HG03196 (cell line): Measurements from ENCODE around the gene ZNF654.

Source experiments
- ATAC-seq: cut with Tn5 transposase; IDR thresholded peaks from one replicate; pipeline ENCODE4 v1.9.1; 2021; ENCODE audit not compliant: unreplicated experiment

ZNF654 gene

DNA sequence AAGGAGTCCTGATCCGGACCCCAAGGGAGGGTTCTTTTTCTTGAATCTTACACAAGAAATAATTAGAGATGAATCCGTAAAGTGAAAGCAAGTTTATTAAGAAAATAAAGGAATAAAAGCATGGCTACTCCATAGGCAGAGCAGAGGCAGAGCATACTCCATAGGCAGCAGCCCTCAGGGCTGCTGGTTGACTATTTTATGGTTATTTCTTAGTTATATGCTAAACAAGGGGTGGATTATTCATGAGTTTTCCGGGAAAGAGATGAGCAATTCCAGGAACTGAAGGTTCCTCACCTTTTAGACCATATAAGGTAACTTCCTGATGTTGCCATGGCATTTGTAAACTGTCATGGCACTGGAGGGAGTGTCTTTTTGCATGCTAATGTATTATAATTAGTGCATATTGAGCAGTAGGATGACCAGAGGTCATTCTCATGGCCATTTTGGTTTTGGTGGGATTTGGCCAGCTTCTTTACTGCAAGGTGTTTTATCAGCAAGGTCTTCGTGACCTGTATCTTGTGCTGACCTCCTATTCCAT is 132.9 kb downstream of the ZNF654 start:
- no peak for ATAC-seq

DNA sequence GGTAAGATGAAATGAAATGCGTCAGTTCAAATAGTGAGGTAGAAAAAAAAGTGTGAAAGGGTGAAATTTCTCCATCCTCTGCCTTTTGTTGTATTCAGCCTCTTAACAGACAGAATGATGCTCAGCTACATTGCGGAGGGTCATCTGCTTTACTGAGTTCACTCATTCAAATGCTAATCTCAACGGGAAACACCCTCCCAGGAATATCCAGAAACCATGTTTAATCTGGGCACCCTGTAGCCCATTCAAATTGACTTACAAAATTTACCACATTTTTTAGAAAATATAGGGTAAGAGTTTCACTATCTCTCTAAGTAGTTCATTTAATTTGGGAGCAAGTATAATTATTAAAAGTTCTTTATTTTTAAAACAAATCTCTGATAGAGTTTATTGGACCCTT is 133.6 kb downstream of the ZNF654 start:
- ATAC-seq: no peak
